Ecto neural progenitor cell (in vitro differentiated cells): ENCODE measurements around the gene KRTAP10-5.

Experiments used
- DNase-seq: peaks from one replicate; pipeline ENCODE4 v3.0.0-alpha.2; 2018; ENCODE audit warnings: low spot score

Gene KRTAP10-5

GRCh38 chr21:44529503-44530125, 50.8 kb downstream of the KRTAP10-5 start:
- no peak for DNase-seq
